Liver (tissue), 9 donors: ENCODE data around the gene WDR1. TPM values are rescaled to one million over a fixed set of nuclear protein-coding genes. Genes with fewer than 3 reads are reported as not detected.

Experiments used
- DNase-seq: peaks from one replicate; pipeline ENCODE4 v3.0.0-alpha.2; 2017; ENCODE audit warnings: low spot score
- H3K27ac ChIP-seq, 2 donors: one replicate each; pipeline ENCODE4 v1.7.0; 2013; ENCODE audit warnings: inconsistent platforms in 2 of 2, low read length in 2 of 2, control low read depth in 1 of 2, low read depth in 1 of 2, mild to moderate bottlenecking in 1 of 2
- H3K27me3 ChIP-seq, 4 donors: one replicate each; pipeline versions ENCODE4 v1.6.1 to v1.7.0; 2013; ENCODE audit warnings: low read length in 3 of 4, inconsistent platforms in 1 of 4, mild to moderate bottlenecking in 1 of 4, moderate library complexity in 1 of 4; ENCODE audit not compliant: control insufficient read depth in 4 of 4, insufficient read depth in 4 of 4
- H3K36me3 ChIP-seq, 4 donors: one replicate each; pipeline versions ENCODE4 v1.6.1 to v1.7.0; 2013; ENCODE audit warnings: low read length in 3 of 4, mild to moderate bottlenecking in 3 of 4, low read depth in 1 of 4, moderate library complexity in 1 of 4; ENCODE audit not compliant: control insufficient read depth in 4 of 4, insufficient read depth in 3 of 4
- H3K4me1 ChIP-seq, 4 donors: one replicate each; pipeline versions ENCODE4 v1.6.1 to v1.7.0; 2013; ENCODE audit warnings: low read length in 3 of 4, mild to moderate bottlenecking in 3 of 4, moderate library complexity in 1 of 4; ENCODE audit not compliant: control insufficient read depth in 4 of 4, insufficient read depth in 4 of 4
- H3K4me3 ChIP-seq, 3 donors: one replicate each; pipeline versions ENCODE4 v1.6.1 to v1.7.0; 2013; ENCODE audit warnings: low read length in 3 of 3, control low read depth in 1 of 3, low read depth in 1 of 3, mild to moderate bottlenecking in 1 of 3
- H3K9ac ChIP-seq, 2 donors: one replicate each; pipeline ENCODE4 v1.7.0; 2013; ENCODE audit warnings: low read length in 2 of 2, mild to moderate bottlenecking in 2 of 2, moderate library complexity in 2 of 2, control low read depth in 1 of 2, low read depth in 1 of 2
- H3K9me3 ChIP-seq, 4 donors: one replicate each; pipeline versions ENCODE4 v1.6.1 to v1.7.0; 2013; ENCODE audit warnings: low read length in 3 of 4; ENCODE audit not compliant: control insufficient read depth in 4 of 4
- ATF3 ChIP-seq: IDR thresholded peaks from 2 replicates; pipeline ENCODE4 v1.6.1; 2016; ENCODE audit warnings: antibody characterized with exemption
- CTCF ChIP-seq: fragments of 150-350 bp; IDR thresholded peaks from 2 replicates; pipeline ENCODE4 v1.5.1; 2017; ENCODE audit warnings: improper control_type of control experiment, low read depth, low read length; ENCODE audit not compliant: missing input control
- EGR1 ChIP-seq, 2 donors: IDR thresholded peaks; 2 replicates each; pipeline ENCODE4 v1.6.1; 2016 to 2018; ENCODE audit warnings: antibody characterized with exemption in 2 of 2, low read depth in 2 of 2
- FOXA1 ChIP-seq: IDR thresholded peaks from 2 replicates; pipeline ENCODE4 v1.6.1; 2016; ENCODE audit warnings: antibody characterized with exemption
- FOXA2 ChIP-seq: IDR thresholded peaks from 2 replicates; pipeline ENCODE4 v1.6.1; 2016; ENCODE audit warnings: antibody characterized with exemption
- GABPA ChIP-seq, 2 donors: IDR thresholded peaks in 1 of 2; conservative IDR thresholded peaks in 1 of 2; 2 replicates each; pipeline ENCODE4 v1.6.1; 2016; ENCODE audit warnings: antibody characterized with exemption in 2 of 2, mild to moderate bottlenecking in 1 of 2, moderate library complexity in 1 of 2
- HNF4A ChIP-seq, 2 donors: conservative IDR thresholded peaks; 2 replicates each; pipeline ENCODE4 v1.6.1; 2016; ENCODE audit warnings: antibody characterized with exemption in 2 of 2, mild to moderate bottlenecking in 2 of 2
- HNF4G ChIP-seq: IDR thresholded peaks from 2 replicates; pipeline ENCODE4 v1.6.1; 2016; ENCODE audit warnings: antibody characterized with exemption
- JUND ChIP-seq, 2 donors: IDR thresholded peaks; 2 replicates each; pipeline ENCODE4 v1.6.1; 2016; ENCODE audit warnings: antibody characterized with exemption in 2 of 2
- RAD21 ChIP-seq, 2 donors: IDR thresholded peaks; 2 replicates each; pipeline ENCODE4 v1.6.1; 2016; ENCODE audit warnings: antibody characterized with exemption in 2 of 2, mild to moderate bottlenecking in 2 of 2
- RXRA ChIP-seq, 2 donors: IDR thresholded peaks; 2 replicates each; pipeline ENCODE4 v1.6.1; 2017 to 2018; ENCODE audit warnings: antibody characterized with exemption in 2 of 2, mild to moderate bottlenecking in 1 of 2
- SP1 ChIP-seq: IDR thresholded peaks from 2 replicates; pipeline ENCODE4 v1.6.1; 2018; ENCODE audit warnings: antibody characterized with exemption, mild to moderate bottlenecking
- TAF1 ChIP-seq: conservative IDR thresholded peaks from 2 replicates; pipeline ENCODE4 v1.6.1; 2016; ENCODE audit warnings: antibody characterized with exemption, mild to moderate bottlenecking
- YY1 ChIP-seq: IDR thresholded peaks from 2 replicates; pipeline ENCODE4 v1.6.1; 2016; ENCODE audit warnings: antibody characterized with exemption, mild to moderate bottlenecking
- ZBTB33 ChIP-seq: IDR thresholded peaks from 2 replicates; pipeline ENCODE4 v1.6.1; 2016; ENCODE audit warnings: antibody characterized with exemption
- WGBS: extraction: QIAGEN DNeasy Blood & Tissue Kit; methylation state at CpG from one replicate; pipeline ENCODE4 v1.1.7; 2013; 5-methylcytosine and 5-hydroxymethylcytosine counted together
- polyA plus RNA-seq, 2 donors: library from polyadenylated mRNA; stranded (reverse) in 1 of 2; unstranded in 1 of 2; fragments of 200-250 nt in 1 of 2; fragments of >200 nt in 1 of 2; fragmentation: Nextera tagmentation in 1 of 2; extraction: Ambion mirVana in 1 of 2; gene quantifications; one replicate each; pipeline versions ENCODE4 v1.2.1 to v1.2.3, GENCODE V29; 2013 to 2015
- total RNA-seq, 2 donors: library from RNA; depleted of rRNA; stranded (reverse); fragments of >200 nt; gene quantifications; one replicate each; pipeline ENCODE4 v1.2.3, GENCODE V29; 2014
- TF ChIP-seq, protein P1 (sequence below): IDR thresholded peaks from 2 replicates; pipeline ENCODE4 v1.6.1; 2016; ENCODE audit warnings: antibody characterized with exemption
- TF ChIP-seq, protein P2 (sequence below): IDR thresholded peaks from 2 replicates; pipeline ENCODE4 v1.6.1; 2016; ENCODE audit warnings: antibody characterized with exemption, mild to moderate bottlenecking
- donor health status: healthy.
- donor health status: healthy.
- donor health status: healthy.
- donor health status: healthy.
- donor health status: healthy.

The WDR1 gene
- total and polyA plus RNA-seq, 4 donors = 31.1 to 97.4 (median 65.7) TPM

DNA sequence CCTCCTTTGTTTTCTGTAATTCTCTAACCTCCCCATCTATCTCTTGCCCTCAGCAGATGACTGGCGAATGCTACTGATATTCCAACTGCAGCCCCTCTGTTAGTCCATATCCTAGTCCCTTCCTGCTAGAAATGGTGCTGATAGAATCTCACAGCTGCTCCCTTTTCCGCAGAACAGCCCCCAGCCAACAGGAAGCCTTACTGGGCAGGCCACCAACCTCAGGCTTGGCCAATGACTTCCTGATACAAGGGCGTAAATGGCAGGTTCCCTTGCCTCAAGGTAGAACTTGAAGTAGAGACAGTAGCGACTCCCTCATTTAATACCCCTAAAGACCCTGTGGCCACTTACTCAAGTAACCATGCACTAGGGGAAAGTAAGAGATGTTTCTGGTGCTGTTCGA lies 68.6 kb downstream of the WDR1 start:
- Histone ChIP-seq H3K27me3 (no peaks in the 10 kb centered on the region), H3K4me3 (no peak overlapping the region), H3K27ac (no peak overlapping the region), H3K36me3 (no peaks in the 10 kb centered on the region), H3K9ac (no peak overlapping the region), H3K4me1 (no peaks in the 10 kb centered on the region), H3K9me3 (no peaks in the 10 kb centered on the region)
- 88% methylated on average over 5 of the region's 5 CpGs for WGBS
- TF ChIP-seq JUND (IDR thresholded peaks at IDR 0.05) = no peak
- TF ChIP-seq HNF4G = no peak
- TF ChIP-seq GABPA (IDR thresholded peaks at IDR 0.05 in 1 of 2, conservative IDR thresholded peaks at IDR 0.05 in 1 of 2) = no peak
- no peak for TF ChIP-seq RAD21 (IDR thresholded peaks at IDR 0.05)
- no peak for TF ChIP-seq SP1
- TF ChIP-seq, protein P1, sequence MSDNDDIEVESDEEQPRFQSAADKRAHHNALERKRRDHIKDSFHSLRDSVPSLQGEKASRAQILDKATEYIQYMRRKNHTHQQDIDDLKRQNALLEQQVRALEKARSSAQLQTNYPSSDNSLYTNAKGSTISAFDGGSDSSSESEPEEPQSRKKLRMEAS = no peak
- TF ChIP-seq TAF1 = no peak
- no peak for TF ChIP-seq HNF4A (conservative IDR thresholded peaks at IDR 0.05)
- no peak for TF ChIP-seq RXRA (IDR thresholded peaks at IDR 0.05)
- no peak for TF ChIP-seq FOXA2
- TF ChIP-seq ZBTB33 = no peak
- no peak for TF ChIP-seq FOXA1
- no peak for DNase-seq

- no peaks in the 10 kb centered on the region for H3K27me3 ChIP-seq
- 89% methylated on average over 3 of the region's 3 CpGs for WGBS
- H3K36me3 ChIP-seq = no peaks in the 10 kb centered on the region
- no peaks in the 10 kb centered on the region for H3K9me3 ChIP-seq
- H3K4me3 ChIP-seq = no peak overlapping the region
- DNase-seq = no peak
- no peak overlapping the region for H3K9ac ChIP-seq
- no peaks in the 10 kb centered on the region for H3K4me1 ChIP-seq
- no peak overlapping the region for H3K27ac ChIP-seq
- TF ChIP-seq FOXA1 = no peak
- no peak for TF ChIP-seq ZBTB33
- TF ChIP-seq RXRA (IDR thresholded peaks at IDR 0.05) = no peak
- no peak for TF ChIP-seq YY1
- TF ChIP-seq EGR1 (IDR thresholded peaks at IDR 0.05; ENCODE audit: low read depth in 2 of 2) = no peak
- TF ChIP-seq CTCF = no peak
- TF ChIP-seq, protein P2, sequence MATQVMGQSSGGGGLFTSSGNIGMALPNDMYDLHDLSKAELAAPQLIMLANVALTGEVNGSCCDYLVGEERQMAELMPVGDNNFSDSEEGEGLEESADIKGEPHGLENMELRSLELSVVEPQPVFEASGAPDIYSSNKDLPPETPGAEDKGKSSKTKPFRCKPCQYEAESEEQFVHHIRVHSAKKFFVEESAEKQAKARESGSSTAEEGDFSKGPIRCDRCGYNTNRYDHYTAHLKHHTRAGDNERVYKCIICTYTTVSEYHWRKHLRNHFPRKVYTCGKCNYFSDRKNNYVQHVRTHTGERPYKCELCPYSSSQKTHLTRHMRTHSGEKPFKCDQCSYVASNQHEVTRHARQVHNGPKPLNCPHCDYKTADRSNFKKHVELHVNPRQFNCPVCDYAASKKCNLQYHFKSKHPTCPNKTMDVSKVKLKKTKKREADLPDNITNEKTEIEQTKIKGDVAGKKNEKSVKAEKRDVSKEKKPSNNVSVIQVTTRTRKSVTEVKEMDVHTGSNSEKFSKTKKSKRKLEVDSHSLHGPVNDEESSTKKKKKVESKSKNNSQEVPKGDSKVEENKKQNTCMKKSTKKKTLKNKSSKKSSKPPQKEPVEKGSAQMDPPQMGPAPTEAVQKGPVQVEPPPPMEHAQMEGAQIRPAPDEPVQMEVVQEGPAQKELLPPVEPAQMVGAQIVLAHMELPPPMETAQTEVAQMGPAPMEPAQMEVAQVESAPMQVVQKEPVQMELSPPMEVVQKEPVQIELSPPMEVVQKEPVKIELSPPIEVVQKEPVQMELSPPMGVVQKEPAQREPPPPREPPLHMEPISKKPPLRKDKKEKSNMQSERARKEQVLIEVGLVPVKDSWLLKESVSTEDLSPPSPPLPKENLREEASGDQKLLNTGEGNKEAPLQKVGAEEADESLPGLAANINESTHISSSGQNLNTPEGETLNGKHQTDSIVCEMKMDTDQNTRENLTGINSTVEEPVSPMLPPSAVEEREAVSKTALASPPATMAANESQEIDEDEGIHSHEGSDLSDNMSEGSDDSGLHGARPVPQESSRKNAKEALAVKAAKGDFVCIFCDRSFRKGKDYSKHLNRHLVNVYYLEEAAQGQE = no peak
- TF ChIP-seq ATF3 = no peak
These were observed 70.1 kb downstream of the WDR1 start for GRCh38 chr4:10046471-10046870.
